MM.1S (cell line): ENCODE data around the gene PNMT.

Experiments used
- CTCF ChIP-seq: fragments of 300-600 bp; sonication (generic); IDR thresholded peaks from 2 replicates; pipeline ENCODE4 v1.5.1; 2016; ENCODE audit warnings: antibody characterized with exemption, low read length, mixed read lengths
- EZH2 ChIP-seq: fragments of 300-600 bp; sonication (generic); optimal IDR thresholded peaks from 2 replicates; pipeline ENCODE3; 2017; ENCODE audit warnings: low read depth, mild to moderate bottlenecking, antibody characterized with exemption, low read length, mixed read lengths

GRCh38 chr17:39666601-39667261, 1.5 kb upstream of the PNMT start:
- no peak for TF ChIP-seq EZH2
- TF ChIP-seq CTCF = no peak
